Activated naive CD4-positive, alpha-beta T cell treated with anti-CD3 and anti-CD28 coated beads, Interleukin-2, amount 50 U/mL, for 16 hours (primary cell): Measurements from ENCODE around the gene CASD1.
A peak's percentile ranks its signal among the peaks of the same experiment; 100 is the strongest.

Experiments
- DNase-seq: peaks from one replicate; pipeline ENCODE4 v3.0.0-alpha.2; 2020

The CASD1 gene

GRCh38 chr7:94509264-94509886 lies at the start of gene CASD1:
Gene CASD1, plus strand, starts transcription at chr7:94509809. Its CDS starts 276 bp downstream, at chr7:94510085.
- DNase-seq, result peak; percentile 68

GRCh38 chr7:94466516-94466915 lies 43.1 kb upstream of the CASD1 start:
- no peak for DNase-seq

- DNase-seq, result no peak
Observed at GRCh38 chr7:94471604-94472003, 38.0 kb upstream of the CASD1 start.

- no peak for DNase-seq
Observed at GRCh38 chr7:94472608-94473007, 37.0 kb upstream of the CASD1 start.

- no peak for DNase-seq
Observed at GRCh38 chr7:94476251-94476840, 33.3 kb upstream of the CASD1 start.

- DNase-seq, result no peak
Observed at GRCh38 chr7:94477878-94478277, 31.7 kb upstream of the CASD1 start.

GRCh38 chr7:94478648-94479214 lies 30.9 kb upstream of the CASD1 start:
- DNase-seq, result no peak

- DNase-seq, result no peak
Observed at GRCh38 chr7:94481279-94481678, 28.3 kb upstream of the CASD1 start.

- no peak for DNase-seq
Observed at GRCh38 chr7:94482796-94483195, 26.8 kb upstream of the CASD1 start.

- no peak for DNase-seq
Observed at GRCh38 chr7:94483843-94484242, 25.8 kb upstream of the CASD1 start.

- no peak for DNase-seq
Observed at GRCh38 chr7:94486216-94486615, 23.4 kb upstream of the CASD1 start.

GRCh38 chr7:94491410-94491809 lies 18.2 kb upstream of the CASD1 start:
- DNase-seq, result no peak

GRCh38 chr7:94492601-94493000 lies 17.0 kb upstream of the CASD1 start:
- DNase-seq, result no peak

GRCh38 chr7:94497874-94498670 lies 11.5 kb upstream of the CASD1 start:
- DNase-seq, result no peak

GRCh38 chr7:94498918-94499317 lies 10.7 kb upstream of the CASD1 start:
- DNase-seq, result no peak

- DNase-seq, result no peak
Observed at GRCh38 chr7:94507462-94507861, 2.1 kb upstream of the CASD1 start.

GRCh38 chr7:94507962-94508361 lies 1.6 kb upstream of the CASD1 start:
- no peak for DNase-seq

GRCh38 chr7:94509887-94510581 lies 425 bp downstream of the CASD1 start:
- peak; percentile 69 for DNase-seq

GRCh38 chr7:94510582-94511496 lies 1.2 kb downstream of the CASD1 start:
- DNase-seq, result peak; percentile 21

GRCh38 chr7:94511718-94512117 lies 2.1 kb downstream of the CASD1 start:
- no peak for DNase-seq

GRCh38 chr7:94512735-94513564 lies 3.3 kb downstream of the CASD1 start:
- DNase-seq, result no peak
